NB4 (cell line): ENCODE results near the gene CTSV.

Experiments used
- POLR2A ChIP-seq: IDR thresholded peaks from 2 replicates; pipeline ENCODE4 v1.6.1; 2011; ENCODE audit warnings: mild to moderate bottlenecking; ENCODE audit not compliant: insufficient read length; ENCODE audit errors: extremely low read depth
- TF ChIP-seq, protein P1 (sequence below): IDR thresholded peaks from one replicate; pipeline ENCODE4 v1.5.1; 2012; ENCODE audit warnings: low read depth, low read length

DNA sequence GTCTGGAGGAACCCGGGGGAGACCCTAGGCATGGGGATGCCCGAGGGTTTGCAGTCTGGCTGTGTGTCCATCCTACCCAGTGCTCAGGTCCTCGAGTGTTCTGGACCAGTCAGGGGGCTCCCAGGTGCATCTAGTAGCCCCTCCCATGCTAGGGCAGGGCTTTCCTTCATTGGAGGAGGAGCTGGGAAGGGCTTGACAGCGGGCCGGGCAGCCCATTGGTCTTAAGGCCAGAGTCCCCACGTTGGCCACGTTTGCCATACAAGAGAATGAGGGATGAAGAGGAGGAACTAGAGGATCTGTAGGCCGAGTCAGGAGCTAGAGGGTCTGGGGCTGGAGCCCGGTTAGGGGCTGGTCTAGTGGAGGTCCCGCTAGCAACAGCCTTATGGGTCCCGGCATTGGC, 37.3 kb upstream of the CTSV start:
- TF ChIP-seq, protein P1, sequence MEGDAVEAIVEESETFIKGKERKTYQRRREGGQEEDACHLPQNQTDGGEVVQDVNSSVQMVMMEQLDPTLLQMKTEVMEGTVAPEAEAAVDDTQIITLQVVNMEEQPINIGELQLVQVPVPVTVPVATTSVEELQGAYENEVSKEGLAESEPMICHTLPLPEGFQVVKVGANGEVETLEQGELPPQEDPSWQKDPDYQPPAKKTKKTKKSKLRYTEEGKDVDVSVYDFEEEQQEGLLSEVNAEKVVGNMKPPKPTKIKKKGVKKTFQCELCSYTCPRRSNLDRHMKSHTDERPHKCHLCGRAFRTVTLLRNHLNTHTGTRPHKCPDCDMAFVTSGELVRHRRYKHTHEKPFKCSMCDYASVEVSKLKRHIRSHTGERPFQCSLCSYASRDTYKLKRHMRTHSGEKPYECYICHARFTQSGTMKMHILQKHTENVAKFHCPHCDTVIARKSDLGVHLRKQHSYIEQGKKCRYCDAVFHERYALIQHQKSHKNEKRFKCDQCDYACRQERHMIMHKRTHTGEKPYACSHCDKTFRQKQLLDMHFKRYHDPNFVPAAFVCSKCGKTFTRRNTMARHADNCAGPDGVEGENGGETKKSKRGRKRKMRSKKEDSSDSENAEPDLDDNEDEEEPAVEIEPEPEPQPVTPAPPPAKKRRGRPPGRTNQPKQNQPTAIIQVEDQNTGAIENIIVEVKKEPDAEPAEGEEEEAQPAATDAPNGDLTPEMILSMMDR: no peak
- TF ChIP-seq POLR2A: no peak
